Activated CD4-positive, alpha-beta T cell treated with anti-CD3 and anti-CD28 coated beads for 48 hours (primary cell): ENCODE results near the gene RAP1GAP2.
"Not testable (repeated sequence)": the region's sequence is repeated elsewhere in the genome, so short reads cannot be mapped to it uniquely, and the experiment has no call there.

Experiments used
- DNase-seq: peaks from one replicate; pipeline ENCODE4 v3.0.0-alpha.2; 2020

The RAP1GAP2 gene

DNA sequence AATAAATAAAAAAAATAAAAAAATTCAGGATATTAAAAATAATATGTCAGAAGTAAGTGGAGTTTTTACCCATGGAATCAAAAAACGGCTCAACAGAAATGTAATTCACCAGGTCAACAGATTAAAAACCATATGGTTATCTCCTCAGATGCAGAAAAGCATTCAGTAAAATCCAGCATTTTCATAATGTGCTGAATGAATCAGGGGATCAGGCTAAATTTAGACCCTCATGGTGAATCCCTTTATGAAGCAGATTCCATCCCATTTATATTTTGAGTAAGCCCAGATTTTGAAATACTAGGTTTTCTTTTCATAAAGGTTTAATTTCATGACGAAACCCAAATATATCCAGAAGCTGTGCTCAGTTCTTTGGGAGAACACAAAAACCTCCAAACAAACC, 182.8 kb downstream of the RAP1GAP2 start:
- no peak for DNase-seq

DNA sequence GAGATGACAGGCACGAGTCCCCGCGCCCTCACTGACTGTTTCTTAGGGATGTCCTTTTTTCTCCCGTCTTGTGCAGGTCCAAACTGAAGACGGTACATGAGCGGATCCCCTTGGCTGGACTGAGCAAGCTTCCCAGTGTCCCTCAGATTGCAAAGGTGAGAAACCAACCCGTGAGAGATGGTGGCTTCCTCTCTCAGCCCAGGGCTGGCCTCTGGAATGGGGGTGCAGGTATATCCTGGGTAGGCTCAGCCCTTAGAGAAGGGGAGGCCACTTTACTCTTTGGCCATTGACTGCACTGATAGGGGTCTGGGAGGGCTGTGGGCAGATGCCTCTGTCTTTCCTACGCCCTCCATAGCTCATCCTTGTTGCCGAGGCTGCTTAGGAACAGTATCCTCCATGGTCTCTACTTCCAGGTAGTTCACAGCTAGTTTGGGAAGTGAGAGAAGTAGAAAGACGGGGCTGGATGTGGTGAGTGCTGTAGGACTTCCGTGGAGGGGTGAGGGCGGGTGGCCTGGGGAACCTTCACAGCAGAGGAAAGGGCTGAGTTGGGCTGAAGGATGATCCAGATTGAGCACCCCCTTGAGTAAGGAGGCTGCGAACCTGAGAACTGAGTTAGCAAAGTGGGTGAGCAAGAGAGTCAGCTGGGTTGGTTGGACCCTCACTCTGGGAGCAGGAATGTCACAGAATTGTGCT, 184.1 kb downstream of the RAP1GAP2 start:
- no peak for DNase-seq

DNA sequence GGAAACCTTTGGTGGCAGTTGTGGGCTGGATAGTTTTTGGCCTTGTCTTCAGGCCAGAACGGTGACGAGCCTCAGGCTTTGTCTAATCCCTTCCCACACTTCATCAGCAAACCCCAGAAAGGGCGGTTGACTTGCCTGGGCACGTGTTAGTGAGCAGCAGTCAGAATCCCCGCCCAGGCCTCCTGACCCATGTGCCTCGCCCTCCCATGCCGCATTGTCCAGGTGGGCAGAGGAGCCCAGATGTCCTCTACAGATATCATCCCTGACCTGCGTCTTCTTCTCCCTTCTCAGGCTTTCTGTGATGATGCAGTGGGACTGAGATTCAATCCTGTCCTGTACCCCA, 184.6 kb downstream of the RAP1GAP2 start:
- DNase-seq = no peak

DNA sequence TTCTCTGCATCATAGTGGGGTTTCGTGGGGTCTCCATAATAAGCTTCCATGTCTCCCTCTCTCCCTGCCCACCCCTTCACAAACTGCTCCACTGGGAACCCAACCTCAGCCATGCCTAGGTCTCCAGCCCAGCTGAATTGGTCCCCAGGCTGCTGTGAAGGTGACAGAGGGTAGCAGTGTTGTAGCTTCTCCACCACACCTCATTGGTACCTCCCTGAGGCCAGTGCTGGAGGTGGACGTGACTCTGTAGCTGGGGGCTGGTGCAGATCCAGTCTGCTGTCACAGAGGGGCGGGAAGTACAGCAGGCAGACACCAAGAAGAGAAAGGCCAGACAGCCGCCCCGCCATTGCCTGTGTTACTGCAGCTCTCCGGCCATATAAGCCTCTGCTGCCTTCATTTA, 185.1 kb downstream of the RAP1GAP2 start:
- DNase-seq = no peak

DNA sequence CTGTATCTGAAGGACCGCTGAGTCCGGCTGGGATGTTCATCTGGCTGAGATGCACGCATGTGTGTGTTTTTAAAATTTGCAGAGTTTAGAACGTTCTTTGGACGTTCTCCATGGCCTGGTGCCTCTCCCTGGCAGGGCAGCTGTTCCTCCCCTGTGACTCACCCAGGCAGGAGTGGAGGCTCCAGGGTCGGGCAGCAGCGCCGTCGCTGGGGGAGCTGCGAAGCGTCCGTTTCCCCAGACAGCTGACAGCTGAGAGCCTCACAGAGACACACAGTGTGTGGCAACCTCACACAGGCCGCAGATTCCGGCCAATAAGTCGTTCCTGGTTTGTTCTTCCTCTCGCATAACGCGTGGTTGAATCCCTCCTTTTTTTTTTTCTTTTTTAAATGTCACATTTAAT, 186.6 kb downstream of the RAP1GAP2 start:
- DNase-seq = no peak

DNA sequence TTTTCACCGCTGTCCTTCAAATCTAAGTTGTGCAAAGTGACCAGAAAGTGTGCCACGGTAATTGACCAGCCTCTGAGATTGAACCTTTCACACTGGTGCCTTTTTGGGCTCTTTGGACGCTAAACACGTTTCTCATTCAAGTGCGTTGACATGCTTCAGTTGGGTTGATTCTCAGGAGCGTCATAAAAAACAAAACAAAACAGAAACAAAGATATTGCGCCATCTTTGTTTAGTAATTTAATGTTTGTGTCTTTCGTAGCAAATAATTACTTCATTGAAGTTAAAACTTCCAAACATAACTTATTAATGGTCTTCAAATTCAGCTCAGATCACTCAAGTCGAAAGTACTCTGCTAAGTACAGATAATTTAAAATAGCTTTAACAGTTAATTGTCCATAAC, 187.0 kb downstream of the RAP1GAP2 start:
- no peak for DNase-seq

DNA sequence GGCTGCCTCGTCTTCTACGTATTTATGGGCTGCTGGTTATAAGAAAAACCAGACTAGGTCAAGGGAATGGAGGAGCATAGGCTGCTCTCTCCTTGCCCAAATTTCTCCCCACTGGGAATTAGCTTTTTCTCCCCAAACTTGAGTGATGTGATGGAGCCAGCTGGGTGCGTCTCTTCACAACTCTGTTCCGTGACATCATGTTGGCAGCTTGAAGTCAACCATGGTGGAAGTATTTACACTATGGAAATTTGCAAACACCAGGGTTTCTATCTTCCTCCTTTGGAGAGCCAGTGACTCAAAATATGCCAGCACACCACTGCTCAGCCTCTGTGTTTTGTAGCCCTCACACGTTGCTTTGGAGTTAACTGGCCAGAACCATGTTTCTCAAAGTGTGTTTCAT, 189.1 kb downstream of the RAP1GAP2 start:
- no peak for DNase-seq

DNA sequence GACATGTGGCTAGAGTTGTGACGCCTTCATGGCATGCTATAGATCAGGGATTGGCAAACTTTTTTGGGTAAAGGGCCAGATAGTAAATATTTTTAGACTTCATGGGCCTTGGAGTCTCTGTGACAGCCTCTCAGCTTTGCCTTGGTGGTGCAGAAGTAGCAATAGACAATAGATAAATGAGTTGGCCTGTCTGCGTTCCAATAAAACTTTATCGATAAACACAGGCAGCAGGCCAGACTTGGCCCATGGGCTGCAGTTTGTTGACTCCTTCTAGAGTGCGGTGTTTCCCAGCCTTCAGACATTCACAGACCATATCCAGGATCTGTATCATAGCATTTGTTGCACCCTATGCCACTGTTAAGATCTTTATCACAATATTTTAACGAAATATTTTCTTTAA, 190.7 kb downstream of the RAP1GAP2 start:
- DNase-seq = no peak

DNA sequence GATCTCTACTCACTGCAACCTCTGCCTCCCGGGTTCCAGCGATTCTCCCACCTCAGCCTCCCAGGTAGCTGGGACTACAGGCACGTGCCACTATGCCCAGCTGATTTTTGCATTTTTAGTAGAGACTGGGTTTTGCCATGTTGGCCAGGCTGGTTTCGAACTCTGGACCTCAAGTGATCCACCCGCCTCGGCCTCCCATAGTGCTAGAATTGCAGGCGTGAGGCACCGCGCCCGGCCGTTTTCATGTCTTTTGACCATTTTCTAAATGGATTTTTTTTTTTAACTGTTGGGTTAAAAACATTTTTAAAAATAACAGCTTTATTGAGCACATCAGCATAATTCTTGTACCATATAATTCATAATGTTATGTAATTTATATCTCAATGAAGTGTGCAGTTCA, 193.2 kb downstream of the RAP1GAP2 start:
- DNase-seq = not testable (repeated sequence)

DNA sequence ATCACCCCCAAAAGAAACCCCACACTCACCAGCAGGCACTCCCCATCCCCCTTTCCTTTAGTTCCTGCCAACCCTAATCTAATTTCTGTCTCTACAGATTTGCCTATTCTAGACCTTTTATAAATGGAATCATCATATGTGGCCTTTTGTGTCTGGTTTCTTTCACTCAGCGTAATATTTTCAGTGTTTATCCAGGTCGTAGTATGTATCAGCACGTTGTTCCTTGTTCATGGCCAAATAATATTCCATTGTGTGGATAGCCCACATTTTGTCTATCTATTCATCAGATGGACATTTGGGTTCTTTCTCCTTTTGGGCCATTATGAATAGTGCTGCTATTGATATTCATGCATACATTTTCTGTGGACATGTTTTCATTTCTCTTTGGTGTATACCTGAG, 193.6 kb downstream of the RAP1GAP2 start:
- DNase-seq = no peak

DNA sequence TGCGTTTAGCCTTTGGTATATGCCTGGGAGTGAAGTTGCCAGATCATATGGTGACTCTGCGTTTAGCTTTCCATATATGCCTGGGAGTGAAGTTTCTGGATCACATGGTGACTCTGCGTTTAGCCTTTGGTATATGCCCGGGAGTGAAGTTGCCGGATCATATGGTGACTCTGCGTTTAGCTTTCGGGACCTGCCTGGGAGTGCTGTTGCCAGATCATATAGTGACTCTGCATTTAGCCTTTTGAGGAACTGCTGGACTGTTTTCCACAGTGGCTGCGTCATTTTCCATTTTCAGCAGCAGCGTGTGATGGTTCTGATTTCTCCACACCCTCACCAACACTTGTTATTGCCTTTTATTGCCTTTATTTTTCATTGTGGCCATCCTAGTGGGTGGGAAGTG, 194.2 kb downstream of the RAP1GAP2 start:
- DNase-seq = no peak

DNA sequence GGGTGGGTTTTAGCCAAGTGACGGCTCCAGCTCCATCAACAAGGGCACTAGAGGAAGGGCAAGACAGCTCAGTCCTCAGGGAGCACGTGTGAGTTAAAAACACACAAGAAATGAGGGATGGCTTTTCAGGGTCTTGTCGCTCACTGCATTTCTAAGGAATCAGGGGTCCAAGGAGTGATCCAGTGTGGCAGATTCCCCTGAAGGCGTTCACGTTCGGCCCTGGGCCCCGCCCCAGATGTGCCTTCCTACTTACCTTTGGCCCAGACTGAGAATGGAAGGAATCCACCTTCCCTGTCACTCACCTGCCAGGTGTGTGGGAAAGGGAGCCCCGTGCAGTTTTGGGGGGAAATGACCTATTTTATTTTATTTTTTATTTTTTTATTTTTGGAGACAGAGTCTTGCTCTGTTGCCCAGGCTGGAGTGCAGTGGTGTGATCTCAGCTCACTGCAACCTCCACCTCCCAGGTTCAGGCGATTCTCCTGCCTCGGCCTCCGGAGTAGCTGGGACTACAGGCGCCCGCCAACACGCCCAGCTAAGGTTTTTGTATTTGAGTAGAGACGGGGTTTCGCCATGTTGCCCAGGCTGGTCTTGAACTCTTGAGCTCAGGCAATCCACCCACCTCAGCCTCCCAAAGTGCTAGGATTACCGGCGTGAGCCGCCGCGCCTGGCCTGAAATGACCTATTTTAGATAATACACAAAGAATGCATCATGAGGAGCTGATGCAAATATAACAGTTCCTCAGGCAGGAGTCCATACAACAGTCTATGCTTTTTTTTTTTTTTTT, 195.3 kb downstream of the RAP1GAP2 start:
- not testable (repeated sequence) for DNase-seq

DNA sequence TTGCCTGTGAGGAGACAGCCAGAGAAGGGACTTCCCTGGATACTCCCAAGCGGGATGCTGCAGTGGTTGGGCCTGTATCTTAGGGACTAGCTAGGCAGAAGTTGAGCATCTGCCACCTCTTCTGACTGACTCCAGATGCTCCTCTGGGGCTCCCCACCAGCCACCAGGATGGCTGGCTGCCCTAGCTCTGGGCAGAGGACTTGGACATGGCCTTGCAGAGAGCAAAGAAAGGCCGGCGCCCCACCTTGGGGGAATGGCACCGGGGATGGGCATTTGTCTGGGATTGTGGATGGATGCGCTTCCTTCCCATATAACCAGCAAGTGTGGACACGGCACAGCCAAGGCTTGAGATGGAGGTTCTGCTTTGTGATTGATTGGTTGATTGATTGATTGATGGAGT, 198.2 kb downstream of the RAP1GAP2 start:
- no peak for DNase-seq

DNA sequence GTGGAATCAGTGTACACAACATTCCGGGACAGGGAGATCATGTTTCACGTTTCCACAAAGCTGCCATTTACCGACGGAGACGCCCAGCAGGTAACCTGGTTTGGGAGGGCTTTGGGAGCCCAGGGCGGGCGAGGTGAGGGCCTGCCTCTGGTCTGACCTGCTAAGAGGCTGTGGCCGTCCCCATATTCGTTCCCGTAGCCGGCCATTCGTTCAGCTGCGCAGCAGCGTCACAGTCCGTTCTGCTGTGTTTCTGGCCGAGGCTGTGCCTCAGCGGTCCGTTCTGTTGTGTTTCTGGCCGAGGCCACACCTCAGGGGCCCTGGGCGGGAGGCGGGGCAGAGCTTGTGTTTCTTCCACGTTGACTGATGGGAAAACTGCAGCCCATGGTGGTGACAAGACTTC, 199.1 kb downstream of the RAP1GAP2 start:
- DNase-seq = no peak

DNA sequence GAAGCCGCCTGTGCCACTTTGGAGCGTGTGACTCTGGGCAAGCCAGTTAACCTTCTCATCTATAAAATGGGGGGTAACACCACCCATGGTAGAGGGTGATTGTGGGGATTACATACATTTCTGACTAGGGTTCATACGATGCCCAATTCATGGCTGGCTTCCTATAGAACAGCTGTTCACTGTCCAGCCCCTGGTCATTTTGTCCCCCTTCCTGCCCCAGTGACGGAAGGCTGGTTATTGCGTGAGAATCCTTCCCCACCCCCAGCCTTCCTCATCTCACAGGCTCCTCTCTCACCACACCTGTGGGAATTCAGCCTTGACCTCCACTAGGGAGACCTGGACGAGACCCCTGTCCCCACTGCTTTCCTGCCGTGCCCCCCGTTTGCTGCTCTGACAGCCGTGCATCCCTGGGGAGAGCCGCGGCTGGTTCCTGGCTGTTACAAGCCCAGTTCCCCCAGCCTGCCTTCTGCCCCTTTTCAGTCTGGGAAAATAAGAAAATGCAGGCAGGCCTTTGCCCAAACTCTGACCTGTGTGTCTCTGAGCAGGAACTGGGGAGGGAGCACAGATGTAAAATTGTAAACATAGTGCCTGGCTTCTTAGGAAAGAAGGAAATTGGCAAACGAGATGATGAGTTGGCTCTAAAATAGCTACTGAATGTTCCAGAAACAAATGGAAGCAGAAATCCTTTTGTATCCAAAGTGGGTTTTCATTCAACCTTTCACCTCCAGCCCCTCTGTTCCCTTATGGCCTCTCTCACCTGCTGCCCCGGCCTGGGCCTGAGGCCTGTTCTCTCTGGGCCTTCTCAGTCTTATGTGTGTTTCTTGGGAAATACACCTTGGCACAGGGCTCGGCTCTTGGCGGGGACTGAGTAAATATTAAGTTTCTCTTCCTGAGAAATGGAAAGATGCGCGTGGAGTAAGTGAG, 199.9 kb downstream of the RAP1GAP2 start:
- no peak for DNase-seq

DNA sequence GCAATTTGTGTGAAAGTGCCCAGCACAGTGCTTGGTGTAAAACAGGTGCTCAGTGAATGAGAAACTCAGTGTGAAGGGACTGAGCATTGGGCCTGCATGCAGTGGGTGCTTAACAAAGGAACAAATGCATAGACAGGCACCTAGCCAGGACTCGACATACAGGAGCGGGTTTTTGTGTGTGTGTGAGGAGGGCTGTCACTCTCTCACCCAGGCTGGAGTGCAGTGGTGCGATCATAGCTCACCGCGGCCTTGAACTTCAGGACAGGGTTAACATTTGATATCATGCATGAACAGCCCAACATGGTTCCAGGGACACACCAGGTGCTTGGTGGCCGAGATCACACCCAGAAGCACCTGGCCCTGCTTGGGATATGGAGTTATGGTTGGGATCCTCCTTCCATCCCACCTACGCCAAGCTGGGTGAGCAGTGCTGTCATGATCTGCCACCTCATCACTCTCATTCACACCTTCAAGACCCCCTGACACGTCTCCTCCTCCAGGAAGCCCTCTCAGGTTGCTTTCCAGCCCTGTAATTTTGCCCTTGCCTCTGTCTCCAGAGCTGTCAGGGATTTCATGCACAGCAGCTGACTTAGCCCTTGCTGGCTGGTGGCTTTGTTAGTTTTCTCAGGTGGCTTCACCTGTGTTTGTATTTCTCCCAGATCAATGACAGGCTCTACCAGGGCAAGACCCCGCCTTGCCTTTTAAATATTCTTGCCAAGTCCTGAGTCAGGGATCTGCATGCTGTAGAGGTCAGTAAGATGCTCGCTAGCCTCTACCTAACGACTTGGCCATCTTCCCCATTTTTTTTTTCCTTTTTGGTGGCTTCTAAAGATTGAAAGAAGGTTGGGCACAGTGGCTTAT, 200.8 kb downstream of the RAP1GAP2 start:
- DNase-seq = no peak

DNA sequence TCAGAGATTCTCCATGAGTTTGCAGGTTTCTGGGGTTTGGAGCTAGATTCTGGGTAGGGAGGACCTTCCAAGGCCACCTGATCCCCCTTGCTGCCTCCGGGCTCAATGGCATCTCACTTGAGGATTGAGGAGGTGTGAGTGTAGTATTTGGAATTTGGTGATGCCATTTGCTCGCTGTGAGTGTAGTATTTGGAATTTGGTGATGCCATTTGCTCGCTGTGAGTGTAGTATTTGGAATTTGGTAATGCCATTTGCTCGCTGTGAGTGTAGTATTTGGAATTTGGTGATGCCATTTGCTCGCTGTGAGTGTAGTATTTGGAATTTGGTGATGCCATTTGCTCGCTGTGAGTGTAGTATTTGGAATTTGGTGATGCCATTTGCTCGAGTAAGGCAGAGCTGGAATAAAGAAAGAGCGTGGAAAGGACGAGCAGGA, 202.2 kb downstream of the RAP1GAP2 start:
- not testable (repeated sequence) for DNase-seq

DNA sequence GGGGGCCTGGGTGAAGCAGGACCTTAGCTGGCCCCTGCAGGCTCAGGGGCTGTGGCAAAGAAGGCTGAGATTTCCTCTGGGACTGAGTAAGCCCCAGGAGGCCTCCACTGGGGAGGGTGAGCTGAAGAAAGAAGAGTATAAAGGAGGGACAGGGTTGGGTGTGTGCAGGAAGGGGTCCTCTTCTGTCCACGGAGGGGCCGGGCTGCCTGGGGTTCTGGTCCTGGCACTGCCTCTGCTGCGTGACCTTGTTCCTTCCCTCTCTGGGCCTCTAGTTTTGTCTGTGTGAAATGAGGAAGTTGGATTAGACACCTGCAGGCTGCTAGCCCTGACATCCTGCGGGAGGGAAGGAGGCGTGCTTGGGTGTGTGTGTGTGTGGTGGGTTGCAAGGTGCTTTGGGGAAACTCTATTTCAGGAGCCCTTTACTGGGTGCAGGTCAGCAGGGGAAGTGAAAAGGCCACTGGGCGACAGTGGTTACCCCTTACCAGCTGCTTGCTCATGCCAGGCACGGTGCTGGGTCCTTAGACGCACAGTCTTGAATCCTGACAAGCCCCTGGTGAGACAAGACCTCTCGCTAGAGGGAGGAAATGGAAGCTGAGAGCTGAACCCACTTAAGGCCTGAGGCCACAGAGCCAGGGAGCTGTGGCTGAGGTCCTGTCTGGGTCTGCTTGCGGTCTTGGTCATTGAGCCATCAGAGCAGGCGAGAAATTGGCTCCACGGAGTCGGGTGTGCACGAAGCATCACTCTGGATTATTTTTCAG, 206.5 kb downstream of the RAP1GAP2 start:
- DNase-seq = no peak

DNA sequence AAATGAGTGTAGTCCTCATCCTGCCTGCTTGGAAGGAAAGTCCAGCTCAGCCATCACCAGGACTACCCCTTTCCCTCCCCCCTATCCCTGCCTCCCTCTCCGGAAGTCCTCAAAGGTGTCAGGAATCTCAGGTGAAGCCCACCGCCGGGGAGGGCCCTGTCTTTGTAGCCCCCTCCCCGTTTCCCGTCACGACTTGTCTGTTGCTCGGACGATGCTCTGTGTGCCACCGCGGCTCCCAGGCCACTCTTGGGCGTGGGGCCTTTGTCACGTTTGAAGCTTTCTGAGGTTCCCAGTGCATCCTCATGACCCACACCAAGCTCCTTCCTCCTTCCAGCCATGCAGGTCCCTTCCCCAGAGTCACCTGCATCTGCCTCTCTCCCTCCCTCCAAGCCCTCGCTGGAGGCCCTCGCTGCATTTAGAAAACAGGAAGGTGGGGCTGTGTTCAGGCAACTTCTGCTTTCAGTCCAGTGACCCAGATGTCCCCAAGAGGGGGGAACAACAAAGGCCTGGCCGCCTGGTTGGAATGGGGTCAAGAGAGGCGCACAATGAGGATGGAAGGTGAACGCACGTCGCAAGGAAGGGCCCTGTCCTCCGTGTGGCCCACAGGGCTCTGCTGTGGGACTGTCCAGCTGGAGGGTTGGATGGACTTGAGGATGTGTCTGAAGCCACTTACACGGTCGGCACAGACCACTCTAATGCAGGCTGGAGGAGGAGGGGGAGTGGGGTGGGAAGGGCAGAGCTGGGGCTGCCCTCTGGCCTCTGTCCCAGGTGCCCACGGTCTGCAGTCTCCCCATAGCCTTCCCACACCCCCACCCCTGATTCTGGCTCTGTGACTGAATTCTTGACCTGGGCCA, 207.3 kb downstream of the RAP1GAP2 start:
- DNase-seq = no peak

DNA sequence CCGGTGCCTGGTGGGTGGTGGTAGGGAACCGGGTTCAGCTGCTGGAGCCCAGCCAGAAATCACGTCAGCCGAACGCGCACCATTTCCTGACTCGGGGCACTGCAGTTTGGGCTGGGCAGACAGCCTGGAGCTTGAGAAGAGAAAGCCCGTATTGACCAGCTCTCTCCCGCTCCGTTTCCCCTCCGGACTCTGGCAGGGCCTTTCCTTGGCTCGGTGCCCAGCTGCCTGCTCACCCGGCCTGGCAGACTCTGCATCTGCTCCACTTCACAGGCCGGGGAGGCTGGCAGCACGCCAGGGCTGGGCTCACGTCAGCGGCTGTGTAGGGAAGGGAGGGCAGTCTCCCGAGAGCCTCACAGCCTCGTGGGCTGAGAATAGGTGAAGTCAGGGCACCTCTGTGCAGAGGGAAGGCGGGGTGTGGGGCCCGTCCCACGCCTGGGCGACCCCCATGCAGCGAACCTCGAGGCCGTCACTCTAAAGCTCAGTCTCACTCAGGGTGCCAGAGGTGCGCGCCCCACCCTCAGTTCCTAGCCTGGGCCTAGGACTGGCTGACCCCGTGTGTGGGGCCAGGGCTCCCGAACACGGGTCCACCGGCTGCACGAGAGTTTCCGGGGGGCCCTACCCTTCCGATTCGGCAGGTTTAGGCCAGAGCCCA, 208.0 kb downstream of the RAP1GAP2 start:
- DNase-seq = peak; percentile 69
